Upper lobe of right lung (tissue), 1 donor: ENCODE data around the gene AK9. TPM values are rescaled to one million over a fixed set of nuclear protein-coding genes. Genes with fewer than 3 reads are reported as not detected.
"Not testable (repeated sequence)": the region's sequence is repeated elsewhere in the genome, so short reads cannot be mapped to it uniquely, and the experiment has no call there.

Experiments
- ATAC-seq: fragments of 200-7000 bp; cut with Tn5 transposase; one replicate; pipeline ENCODE4 v1.9.1; 2020; ENCODE audit warnings: mild to moderate bottlenecking, moderate library complexity
- DNase-seq: peaks from one replicate; pipeline ENCODE4 v3.0.0-alpha.2; 2020
- H3K27ac ChIP-seq: fragments of 200-600 bp; one replicate; pipeline ENCODE4 v1.8.0; 2022
- H3K27me3 ChIP-seq: fragments of 200-600 bp; one replicate; pipeline ENCODE4 v1.8.0; 2022; ENCODE audit warnings: mild to moderate bottlenecking
- H3K36me3 ChIP-seq: fragments of 200-600 bp; one replicate; pipeline ENCODE4 v1.8.0; 2022
- H3K4me1 ChIP-seq: fragments of 200-600 bp; one replicate; pipeline ENCODE4 v1.8.0; 2022
- H3K4me3 ChIP-seq: fragments of 200-600 bp; one replicate; pipeline ENCODE4 v1.8.0; 2022; ENCODE audit warnings: mild to moderate bottlenecking
- H3K9me3 ChIP-seq: fragments of 200-600 bp; one replicate; pipeline ENCODE4 v1.8.0; 2022
- intact Hi-C: fragments of 100-400 bp; cut with DNase I; formaldehyde crosslinking; loops from one replicate; pipeline ENCODE4 v1.11.0; 2022
- total RNA-seq: library from RNA; stranded (reverse); fragmentation: NEBNext Ultra II Directional; extraction: Animal tissue kit (Norgen Biotek cat#: 25700); gene quantifications from one replicate; pipeline ENCODE4 v1.2.1, GENCODE V29; 2021
- TF ChIP-seq, protein P1 (sequence below): fragments of 200-600 bp; IDR thresholded peaks from one replicate; pipeline ENCODE4 v1.8.0; 2022; ENCODE audit warnings: antibody characterized with exemption
- donor health status: DM: no; HTN: yes; CAD: no; lungs with severe emphysema.

AK9 gene
- total RNA-seq, 1 donor from 2014 or later, result 8.8 TPM

DNA sequence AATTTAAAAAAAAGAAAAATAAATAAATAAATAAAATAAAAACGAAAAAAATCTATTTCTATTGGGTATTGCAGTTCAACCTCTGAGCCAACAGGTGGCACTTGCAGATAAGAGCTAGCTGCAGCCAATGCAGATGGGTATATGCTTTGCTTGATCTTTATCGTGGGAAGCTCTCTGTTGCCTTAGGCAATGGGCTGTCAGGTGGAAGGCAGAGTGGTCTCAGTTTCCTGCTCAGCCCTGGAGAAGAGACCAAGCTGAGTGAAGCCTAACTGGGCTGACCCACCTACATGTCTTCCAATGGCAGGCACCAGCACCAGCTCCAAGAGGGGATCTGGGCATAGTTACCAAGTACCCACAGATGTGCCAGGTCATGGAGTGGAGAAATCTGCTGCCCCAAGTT lies 95.0 kb downstream of the AK9 start:
- Histone ChIP-seq H3K4me1 (no peaks in the 10 kb centered on the region), H3K27me3 (no peaks in the 10 kb centered on the region), H3K36me3 (no peaks in the 10 kb centered on the region), H3K27ac (no peak overlapping the region), H3K4me3 (no peak overlapping the region), H3K9me3 (no peaks in the 10 kb centered on the region)
- DNase-seq (no peak), ATAC-seq (peak; percentile 77)
- intact Hi-C loops, result no loop called here
- TF ChIP-seq, protein P1, sequence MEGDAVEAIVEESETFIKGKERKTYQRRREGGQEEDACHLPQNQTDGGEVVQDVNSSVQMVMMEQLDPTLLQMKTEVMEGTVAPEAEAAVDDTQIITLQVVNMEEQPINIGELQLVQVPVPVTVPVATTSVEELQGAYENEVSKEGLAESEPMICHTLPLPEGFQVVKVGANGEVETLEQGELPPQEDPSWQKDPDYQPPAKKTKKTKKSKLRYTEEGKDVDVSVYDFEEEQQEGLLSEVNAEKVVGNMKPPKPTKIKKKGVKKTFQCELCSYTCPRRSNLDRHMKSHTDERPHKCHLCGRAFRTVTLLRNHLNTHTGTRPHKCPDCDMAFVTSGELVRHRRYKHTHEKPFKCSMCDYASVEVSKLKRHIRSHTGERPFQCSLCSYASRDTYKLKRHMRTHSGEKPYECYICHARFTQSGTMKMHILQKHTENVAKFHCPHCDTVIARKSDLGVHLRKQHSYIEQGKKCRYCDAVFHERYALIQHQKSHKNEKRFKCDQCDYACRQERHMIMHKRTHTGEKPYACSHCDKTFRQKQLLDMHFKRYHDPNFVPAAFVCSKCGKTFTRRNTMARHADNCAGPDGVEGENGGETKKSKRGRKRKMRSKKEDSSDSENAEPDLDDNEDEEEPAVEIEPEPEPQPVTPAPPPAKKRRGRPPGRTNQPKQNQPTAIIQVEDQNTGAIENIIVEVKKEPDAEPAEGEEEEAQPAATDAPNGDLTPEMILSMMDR, result peak; percentile 46

DNA sequence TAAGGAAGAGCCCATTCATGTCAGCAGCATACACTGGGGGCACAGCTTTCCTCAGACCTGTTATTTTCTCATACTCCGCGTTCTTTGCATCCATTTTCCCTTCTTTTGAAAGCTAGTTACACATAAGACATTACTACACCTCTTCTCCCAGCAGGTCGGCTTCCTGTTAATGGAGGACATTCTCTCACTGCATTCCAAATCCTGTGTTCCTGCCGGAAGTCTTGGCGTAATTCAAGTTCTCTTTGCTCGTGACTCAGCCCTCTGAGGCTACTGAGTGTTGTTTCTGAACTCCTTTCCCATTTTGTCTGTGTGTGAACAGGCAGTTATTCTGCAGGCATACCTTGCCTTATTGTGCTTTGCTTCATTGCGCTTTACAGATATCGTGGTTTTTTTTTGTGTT lies 110.5 kb downstream of the AK9 start:
- Histone ChIP-seq H3K9me3 (no peaks in the 10 kb centered on the region), H3K4me3 (no peak overlapping the region), H3K27ac (no peak overlapping the region), H3K4me1 (no peaks in the 10 kb centered on the region), H3K36me3 (no peaks in the 10 kb centered on the region), H3K27me3 (no peaks in the 10 kb centered on the region)
- no peak for DNase-seq
- ATAC-seq, result no peak
- intact Hi-C loops, result no loop called here
- TF ChIP-seq, protein P1, result no peak

GRCh38 chr6:109579361-109579760 lies 111.6 kb downstream of the AK9 start:
- DNase-seq (no peak), ATAC-seq (no peak)
- Histone ChIP-seq H3K9me3 (no peaks in the 10 kb centered on the region), H3K27me3 (no peaks in the 10 kb centered on the region), H3K4me1 (no peaks in the 10 kb centered on the region), H3K4me3 (no peak overlapping the region), H3K27ac (no peak overlapping the region), H3K36me3 (no peaks in the 10 kb centered on the region)
- intact Hi-C loops, result no loop called here
- TF ChIP-seq, protein P1, result no peak

- not testable (repeated sequence) for H3K4me1 ChIP-seq
Measured at GRCh38 chr6:109569901-109570300, 121.1 kb downstream of the AK9 start.

GRCh38 chr6:109561844-109562243 lies 129.2 kb downstream of the AK9 start:
- Histone ChIP-seq H3K27ac (no peak overlapping the region), H3K9me3 (peaks cover 8% of the 10 kb centered on the region), H3K27me3 (no peaks in the 10 kb centered on the region), H3K4me1 (no peaks in the 10 kb centered on the region), H3K4me3 (no peak overlapping the region), H3K36me3 (no peaks in the 10 kb centered on the region)
- intact Hi-C loops, result no loop called here
- DNase-seq (no peak), ATAC-seq (no peak)
- TF ChIP-seq, protein P1, result no peak

More at GRCh38 chr6:109569901-109570300, 121.1 kb downstream of the AK9 start:
- intact Hi-C loops, H3K36me3 ChIP-seq, H3K9me3 ChIP-seq, ATAC-seq, H3K27ac ChIP-seq, DNase-seq, H3K27me3 ChIP-seq, H3K4me3 ChIP-seq: not testable (repeated sequence)

GRCh38 chr6:109531446-109531845 lies 159.6 kb downstream of the AK9 start:
- Histone ChIP-seq H3K9me3 (no peaks in the 10 kb centered on the region), H3K27ac (no peak overlapping the region), H3K36me3 (no peaks in the 10 kb centered on the region), H3K4me1 (no peaks in the 10 kb centered on the region), H3K27me3 (no peaks in the 10 kb centered on the region), H3K4me3 (no peak overlapping the region)
- ATAC-seq (no peak), DNase-seq (no peak)
- TF ChIP-seq, protein P1, result no peak
- intact Hi-C loops, result no loop called here
